ENCODE measurements around the gene DCTD.

DNA sequence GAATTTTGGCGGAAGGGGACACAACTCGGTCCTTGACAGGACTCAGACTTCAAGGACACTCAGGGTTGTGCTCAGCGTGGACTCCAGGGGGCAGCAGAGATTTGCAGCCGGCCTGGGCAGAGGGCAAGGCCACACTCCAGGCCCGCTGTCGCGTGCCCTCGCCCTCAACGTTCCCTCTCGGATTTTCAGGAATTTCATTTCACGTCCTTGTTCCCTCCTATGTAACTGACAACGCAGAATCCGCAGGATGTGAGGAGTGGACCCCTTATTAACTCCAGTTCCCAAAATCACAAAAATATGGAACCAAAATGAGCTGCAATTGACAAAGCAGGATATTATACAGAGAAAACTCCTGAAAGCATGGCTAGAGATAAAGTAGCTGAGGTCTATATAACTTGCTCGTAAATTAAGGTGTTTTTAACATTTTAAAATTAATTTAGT, 21.0 kb upstream of the DCTD start:
- TF ChIP-seq, protein P1, sequence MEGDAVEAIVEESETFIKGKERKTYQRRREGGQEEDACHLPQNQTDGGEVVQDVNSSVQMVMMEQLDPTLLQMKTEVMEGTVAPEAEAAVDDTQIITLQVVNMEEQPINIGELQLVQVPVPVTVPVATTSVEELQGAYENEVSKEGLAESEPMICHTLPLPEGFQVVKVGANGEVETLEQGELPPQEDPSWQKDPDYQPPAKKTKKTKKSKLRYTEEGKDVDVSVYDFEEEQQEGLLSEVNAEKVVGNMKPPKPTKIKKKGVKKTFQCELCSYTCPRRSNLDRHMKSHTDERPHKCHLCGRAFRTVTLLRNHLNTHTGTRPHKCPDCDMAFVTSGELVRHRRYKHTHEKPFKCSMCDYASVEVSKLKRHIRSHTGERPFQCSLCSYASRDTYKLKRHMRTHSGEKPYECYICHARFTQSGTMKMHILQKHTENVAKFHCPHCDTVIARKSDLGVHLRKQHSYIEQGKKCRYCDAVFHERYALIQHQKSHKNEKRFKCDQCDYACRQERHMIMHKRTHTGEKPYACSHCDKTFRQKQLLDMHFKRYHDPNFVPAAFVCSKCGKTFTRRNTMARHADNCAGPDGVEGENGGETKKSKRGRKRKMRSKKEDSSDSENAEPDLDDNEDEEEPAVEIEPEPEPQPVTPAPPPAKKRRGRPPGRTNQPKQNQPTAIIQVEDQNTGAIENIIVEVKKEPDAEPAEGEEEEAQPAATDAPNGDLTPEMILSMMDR (IDR thresholded peaks at IDR 0.05): peak in 5 of 7 experiments; percentile 78 to 86 (median 81)
- no peak for TF ChIP-seq POLR2A (IDR thresholded peaks at IDR 0.05)
- TF ChIP-seq POLR2AphosphoS5 (IDR thresholded peaks at IDR 0.05): no peak

Measured in stomach (tissue), 4 donors.